HepG2 (cell line): ENCODE data around the gene USP8. TPM values are rescaled to one million over a fixed set of nuclear protein-coding genes. Genes with fewer than 3 reads are reported as not detected.

Experiments used
- ATAC-seq: fragments of 200-7000 bp; cut with Tn5 transposase; 3 replicates; pipeline ENCODE4 v1.9.1; 2020; ENCODE audit warnings: mild to moderate bottlenecking, moderate library complexity
- BruUV-seq: library from RNA; stranded (reverse); fragments of 400-500 nt; replicated peaks from 2 replicates; lab custom pipeline; 2021; lab: Mats Ljungman, UMichigan
- CTCF ChIA-PET: fragments of 300-600 bp; formaldehyde crosslinking; extraction: SDS; loops from one replicate; lab custom pipeline; 2021; ENCODE audit warnings: low total read pairs, inconsistent platforms, low intra/inter-chr PET ratio; lab: Yijun Ruan, JAX
- POLR2A ChIA-PET: fragments of 350-600 bp; sonication (Branson Sonifier 250); formaldehyde crosslinking; loops from one replicate; lab custom pipeline; 2020; ENCODE audit warnings: antibody characterized with exemption, inconsistent platforms; lab: Yijun Ruan, JAX
- DNase-seq: peaks from one replicate; pipeline ENCODE4 v3.0.0-alpha.2; 2015; ENCODE audit warnings: low spot score
- FAIRE-seq: peaks from 3 replicates; lab custom pipeline; 2011; peaks lifted over from hg19 to GRCh38; lab: Jason Lieb, UNC
- H2AFZ ChIP-seq: one replicate; pipeline ENCODE4 v1.6.1; 2011; ENCODE audit warnings: low read length, inconsistent platforms
- H3K27ac ChIP-seq: fragments of 300-600 bp; 3 replicates; pipeline ENCODE4 v1.8.0; 2011; ENCODE audit warnings: mixed run types, mild to moderate bottlenecking, mixed read lengths, low read length, inconsistent platforms; ENCODE audit not compliant: insufficient read depth; ENCODE audit errors: extremely low read length
- H3K27me3 ChIP-seq, 2 experiments: fragments of 200-600 bp in 1 of 2; 2 replicates in 1 of 2; 3 replicates in 1 of 2; pipeline versions ENCODE4 v1.6.0 to v1.8.0; 2011; ENCODE audit warnings: low read length in 2 of 2, mild to moderate bottlenecking in 2 of 2, moderate library complexity in 2 of 2, inconsistent platforms in 1 of 2; ENCODE audit not compliant: insufficient read depth in 2 of 2, control insufficient read depth in 1 of 2
- H3K36me3 ChIP-seq, 2 experiments: fragments of 200-600 bp in 1 of 2; replicated peaks in 1 of 2; 2 replicates in 1 of 2; 3 replicates in 1 of 2; pipeline versions ENCODE4 v1.5.1 to v1.8.0; 2011; ENCODE audit warnings: low read length in 2 of 2, inconsistent platforms in 1 of 2; ENCODE audit not compliant: insufficient read depth in 2 of 2, control insufficient read depth in 1 of 2
- H3K4me1 ChIP-seq: 2 replicates; pipeline ENCODE4 v1.5.1; 2012; ENCODE audit warnings: low read length, inconsistent platforms; ENCODE audit not compliant: insufficient read depth
- H3K4me2 ChIP-seq: 2 replicates; pipeline ENCODE4 v1.6.0; 2011; ENCODE audit warnings: low read depth, low read length, inconsistent platforms
- H3K4me3 ChIP-seq, 3 experiments: fragments of 200-600 bp in 1 of 3; sonication (generic), shearing (Covaris generic) in 1 of 3; replicated peaks in 1 of 3; 2 replicates each; pipeline ENCODE4 v1.5.1; 2011 to 2016; ENCODE audit warnings: low read length in 3 of 3, inconsistent platforms in 2 of 3, low read depth in 2 of 3, mild to moderate bottlenecking in 2 of 3, control low read depth in 1 of 3, mixed read lengths in 1 of 3; ENCODE audit not compliant: insufficient read depth in 1 of 3
- H3K79me2 ChIP-seq: one replicate; pipeline ENCODE4 v1.6.1; 2011; ENCODE audit warnings: low read length, inconsistent platforms; ENCODE audit not compliant: insufficient read depth
- H3K9ac ChIP-seq: 2 replicates; pipeline ENCODE4 v1.6.0; 2011; ENCODE audit warnings: mild to moderate bottlenecking, low read depth, low read length, inconsistent platforms; ENCODE audit not compliant: insufficient read depth
- H3K9me3 ChIP-seq: 2 replicates; pipeline ENCODE4 v1.5.1; 2012; ENCODE audit warnings: mild to moderate bottlenecking, low read length
- H4K20me1 ChIP-seq: 2 replicates; pipeline ENCODE4 v1.6.0; 2011; ENCODE audit warnings: inconsistent platforms, mild to moderate bottlenecking, low read length, moderate library complexity; ENCODE audit not compliant: insufficient read depth
- CENPX ChIP-seq: sonication (generic); formaldehyde crosslinking; IDR thresholded peaks from 2 replicates; pipeline ENCODE4 v1.9.0; 2021; ENCODE audit warnings: mild to moderate bottlenecking, missing genetic modification reagents, moderate library complexity
- CREB1 ChIP-seq, 2 experiments: fragments of 450-650 bp in 1 of 2; IDR thresholded peaks; 2 replicates each; pipeline ENCODE4 v1.6.1; 2016 to 2017; ENCODE audit warnings: control low read depth in 1 of 2, mild to moderate bottlenecking in 1 of 2, missing compliant biosample characterization in 1 of 2, missing genetic modification characterization in 1 of 2
- ELF3 ChIP-seq: IDR thresholded peaks from 2 replicates; pipeline ENCODE4 v1.6.1; 2016; ENCODE audit warnings: missing genetic modification reagents, missing compliant biosample characterization
- GTF2F1 ChIP-seq: fragments of 150-350 bp; IDR thresholded peaks from 2 replicates; pipeline ENCODE4 v1.6.1; 2014; ENCODE audit warnings: low read length
- HNF4G ChIP-seq, 2 experiments: sonication (generic) in 1 of 2; formaldehyde crosslinking in 1 of 2; IDR thresholded peaks; 2 replicates each; pipeline versions ENCODE4 v1.4.0 to v1.6.1; 2011 to 2020; ENCODE audit warnings: borderline replicate concordance in 2 of 2, low read depth in 2 of 2, mild to moderate bottlenecking in 2 of 2, low read length in 1 of 2, missing genetic modification reagents in 1 of 2, moderate library complexity in 1 of 2
- PLRG1 ChIP-seq: fragments of 450-650 bp; conservative IDR thresholded peaks from 2 replicates; pipeline ENCODE4 v1.6.1; 2016
- TOE1 ChIP-seq: sonication (generic); formaldehyde crosslinking; IDR thresholded peaks from 2 replicates; pipeline ENCODE4 v1.4.0; 2020; ENCODE audit warnings: mild to moderate bottlenecking, missing genetic modification reagents
- TOPORS ChIP-seq: sonication (generic); formaldehyde crosslinking; IDR thresholded peaks from 2 replicates; pipeline ENCODE4 v1.8.0; 2023; ENCODE audit warnings: mild to moderate bottlenecking, missing genetic modification reagents
- TP53 ChIP-seq: sonication (generic); formaldehyde crosslinking; conservative IDR thresholded peaks from 2 replicates; pipeline ENCODE4 v1.4.0; 2020; ENCODE audit warnings: missing genetic modification reagents
- TSC22D2 ChIP-seq: sonication (generic); formaldehyde crosslinking; IDR thresholded peaks from 2 replicates; pipeline ENCODE4 v1.5.1; 2020; ENCODE audit warnings: missing genetic modification reagents, mild to moderate bottlenecking, borderline replicate concordance
- ZBTB4 ChIP-seq: sonication (generic); formaldehyde crosslinking; IDR thresholded peaks from 2 replicates; pipeline ENCODE4 v1.4.0; 2020; ENCODE audit warnings: missing genetic modification reagents, mild to moderate bottlenecking, borderline replicate concordance
- ZFYVE20 ChIP-seq: sonication (generic); formaldehyde crosslinking; IDR thresholded peaks from 2 replicates; pipeline ENCODE4 v1.8.0; 2023; ENCODE audit warnings: low read depth, mild to moderate bottlenecking, moderate library complexity, missing genetic modification reagents, borderline replicate concordance
- ZKSCAN1 ChIP-seq: fragments of 150-350 bp; IDR thresholded peaks from 2 replicates; pipeline ENCODE4 v1.6.1; 2014; ENCODE audit warnings: low read length
- ZNF280B ChIP-seq: sonication (generic); formaldehyde crosslinking; IDR thresholded peaks from 2 replicates; pipeline ENCODE4 v1.5.0; 2020; ENCODE audit warnings: missing genetic modification reagents, mild to moderate bottlenecking, borderline replicate concordance
- ZNF777 ChIP-seq: sonication (generic); formaldehyde crosslinking; IDR thresholded peaks from 2 replicates; pipeline ENCODE4 v1.4.0; 2020; ENCODE audit warnings: missing genetic modification reagents
- in situ Hi-C: cut with HindIII; loops from 2 replicates; pipeline ENCODE4 v1.10.0; 2017; ENCODE audit warnings: low pct_unique_long_range_greater_than_20kb; ENCODE audit not compliant: extremely low pct_ligation_motif_present
- intact Hi-C: fragments of 100-400 bp; cut with micrococcal nuclease; formaldehyde crosslinking; loops from one replicate; pipeline ENCODE4 v1.10.0; 2022; ENCODE audit not compliant: unreplicated experiment
- polyA plus RNA-seq, 8 experiments: library from polyadenylated mRNA; depleted of rRNA in 3 of 8; stranded (reverse) in 7 of 8; unstranded in 1 of 8; fragments of >200 nt; fragmentation: Illumina TruSeq in 4 of 8; extraction: Trizol in 4 of 8; gene quantifications; 2 replicates each; pipeline versions ENCODE4 v1.2.1 to v1.2.3, GENCODE V29; 2011 to 2016; ENCODE audit warnings: low read depth in 4 of 8, missing spikeins in 1 of 8, mixed read lengths in 1 of 8; ENCODE audit not compliant: insufficient read depth in 1 of 8
- total RNA-seq, 5 experiments: library from RNA; depleted of rRNA; stranded (reverse); fragments of >200 nt; fragmentation: Illumina TruSeq; extraction: Trizol; gene quantifications; 2 replicates each; pipeline ENCODE4 v1.2.3, GENCODE V29; 2016; ENCODE audit warnings: low read depth in 1 of 5
- TF ChIP-seq, protein P1 (sequence below): sonication (generic); formaldehyde crosslinking; IDR thresholded peaks from 2 replicates; pipeline ENCODE4 v1.8.0; 2022; ENCODE audit warnings: missing genetic modification reagents, mild to moderate bottlenecking, inconsistent platforms, borderline replicate concordance
- TF ChIP-seq, protein P2 (sequence below): sonication (generic); formaldehyde crosslinking; IDR thresholded peaks from 2 replicates; pipeline ENCODE4 v1.5.0; 2020; ENCODE audit warnings: missing genetic modification reagents

The USP8 gene
- total and polyA plus RNA-seq, 2 of the 13 experiments (the other 11 are each of a cell fraction or from before 2014, with no cell fraction given), result 36.4 to 50.7 TPM

GRCh38 chr15:50485389-50485788 is 61.2 kb downstream of the USP8 start (continued):
- no peak for TF ChIP-seq TOE1
- TF ChIP-seq, protein P1, sequence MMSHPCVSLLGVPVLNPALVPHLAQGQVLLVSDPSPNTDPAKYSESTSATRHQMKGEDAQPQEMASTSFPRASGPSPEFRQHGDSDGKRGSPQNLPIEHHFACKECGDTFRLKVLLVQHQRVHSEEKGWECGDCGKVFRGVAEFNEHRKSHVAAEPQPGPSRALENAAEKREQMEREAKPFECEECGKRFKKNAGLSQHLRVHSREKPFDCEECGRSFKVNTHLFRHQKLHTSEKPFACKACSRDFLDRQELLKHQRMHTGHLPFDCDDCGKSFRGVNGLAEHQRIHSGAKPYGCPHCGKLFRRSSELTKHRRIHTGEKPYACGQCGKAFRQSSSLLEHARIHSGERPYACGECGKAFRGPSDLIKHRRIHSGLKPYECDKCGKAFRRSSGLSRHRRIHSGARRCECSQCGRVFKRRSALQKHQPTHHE, result no peak
- TF ChIP-seq ZNF777 (CRISPR knock-in tag), result no peak
- TF ChIP-seq PLRG1, result no peak
- TF ChIP-seq HNF4G (IDR thresholded peaks at IDR 0.05; ENCODE audit: borderline replicate concordance, low read depth, low read length), result no peak
- TF ChIP-seq HNF4G (CRISPR knock-in tag; IDR thresholded peaks at IDR 0.05; ENCODE audit: borderline replicate concordance, low read depth), result no peak
- TF ChIP-seq, protein P2, sequence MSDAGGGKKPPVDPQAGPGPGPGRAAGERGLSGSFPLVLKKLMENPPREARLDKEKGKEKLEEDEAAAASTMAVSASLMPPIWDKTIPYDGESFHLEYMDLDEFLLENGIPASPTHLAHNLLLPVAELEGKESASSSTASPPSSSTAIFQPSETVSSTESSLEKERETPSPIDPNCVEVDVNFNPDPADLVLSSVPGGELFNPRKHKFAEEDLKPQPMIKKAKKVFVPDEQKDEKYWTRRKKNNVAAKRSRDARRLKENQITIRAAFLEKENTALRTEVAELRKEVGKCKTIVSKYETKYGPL (CRISPR knock-in tag), result no peak
- TF ChIP-seq, all 625 proteins: peak for 0

DNA sequence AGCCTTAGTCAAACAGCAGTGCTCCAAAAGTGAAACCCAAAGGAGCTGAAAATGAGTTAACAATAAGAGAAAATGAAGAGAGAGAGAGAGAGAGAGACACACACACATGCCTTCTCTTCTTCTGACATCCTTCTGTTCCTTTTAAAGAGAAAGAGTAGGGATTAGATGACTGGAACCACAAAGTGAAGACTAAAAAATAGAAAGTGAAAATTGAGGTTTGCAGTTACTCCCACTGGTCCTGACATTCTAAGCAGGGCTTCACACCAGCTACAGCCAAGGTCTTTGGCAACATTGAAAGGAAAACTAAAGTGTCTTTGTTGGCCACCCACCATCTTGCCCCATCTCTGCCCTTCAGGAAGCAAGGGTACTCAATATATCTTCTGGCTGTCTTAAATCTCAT is 63.1 kb downstream of the USP8 start:
- DNase-seq (no peak), FAIRE-seq (no peak), ATAC-seq (no peak)
- Histone ChIP-seq H3K9ac (no peak overlapping the region), H4K20me1 (no peaks in the 10 kb centered on the region), H3K36me3 (peaks cover 5 to 52% of the 10 kb centered on the region in 2 experiments), H3K27me3 (no peaks in the 10 kb centered on the region), H3K79me2 (no peaks in the 10 kb centered on the region), H3K27ac (no peak overlapping the region), H3K9me3 (no peaks in the 10 kb centered on the region), H3K4me1 (no peaks in the 10 kb centered on the region), H3K4me3 (no peak overlapping the region), H2AFZ (no peak overlapping the region), H3K4me2 (no peak overlapping the region)
- no TSS peak for BruUV-seq
- in situ Hi-C loops, result no loop called here
- intact Hi-C loops, result no loop called here
- CTCF ChIA-PET, result no interaction called here
- POLR2A ChIA-PET, result no interaction called here
- no peak for TF ChIP-seq ZNF280B (CRISPR knock-in tag)
- no peak for TF ChIP-seq TSC22D2 (CRISPR knock-in tag)
- TF ChIP-seq ZFYVE20, result no peak
- no peak for TF ChIP-seq ZKSCAN1
- TF ChIP-seq TOPORS (CRISPR knock-in tag), result no peak
- no peak for TF ChIP-seq TP53
- no peak for TF ChIP-seq GTF2F1
- no peak for TF ChIP-seq CREB1 (IDR thresholded peaks at IDR 0.05)
- no peak for TF ChIP-seq CREB1 (CRISPR knock-in tag; IDR thresholded peaks at IDR 0.05)
- no peak for TF ChIP-seq CENPX
- no peak for TF ChIP-seq ELF3
- TF ChIP-seq ZBTB4, result no peak
